H9 (cell line): ENCODE measurements around the gene ECHDC1. TPM values are rescaled to one million over a fixed set of nuclear protein-coding genes. Genes with fewer than 3 reads are reported as not detected.

ENCODE experiments used
- DNase-seq: peaks from one replicate; pipeline ENCODE4 v3.0.0-alpha.2; 2017
- H2AFZ ChIP-seq: one replicate; pipeline ENCODE4 v1.6.1; 2013; ENCODE audit warnings: mild to moderate bottlenecking, low read length, control low read depth, moderate library complexity
- H2AK5ac ChIP-seq: 2 replicates; pipeline ENCODE4 v1.6.1; 2013; ENCODE audit warnings: low read length, control low read depth, mixed read lengths; ENCODE audit not compliant: insufficient read length
- H2BK120ac ChIP-seq: one replicate; pipeline ENCODE4 v1.6.1; 2013; ENCODE audit warnings: low read depth, mild to moderate bottlenecking, low read length, control low read depth, inconsistent platforms; ENCODE audit not compliant: poor library complexity, severe bottlenecking
- H2BK12ac ChIP-seq: 2 replicates; pipeline ENCODE4 v1.6.1; 2013; ENCODE audit warnings: low read length, control low read depth, mixed read lengths, low read depth; ENCODE audit not compliant: insufficient read length
- H2BK15ac ChIP-seq: 2 replicates; pipeline ENCODE4 v1.6.1; 2013; ENCODE audit warnings: low read depth, low read length, control low read depth
- H2BK20ac ChIP-seq: one replicate; pipeline ENCODE4 v1.6.1; 2013; ENCODE audit warnings: low read depth, mild to moderate bottlenecking, low read length, control low read depth, inconsistent platforms; ENCODE audit not compliant: poor library complexity, severe bottlenecking
- H2BK5ac ChIP-seq: 2 replicates; pipeline ENCODE4 v1.6.1; 2013; ENCODE audit warnings: low read length, control low read depth, mixed read lengths; ENCODE audit not compliant: insufficient read length
- H3K14ac ChIP-seq: 2 replicates; pipeline ENCODE4 v1.6.1; 2013; ENCODE audit warnings: low read length, control low read depth; ENCODE audit not compliant: insufficient read depth
- H3K18ac ChIP-seq: 2 replicates; pipeline ENCODE4 v1.6.1; 2013; ENCODE audit warnings: low read depth, mild to moderate bottlenecking, mixed read lengths, low read length, control low read depth; ENCODE audit not compliant: insufficient read length
- H3K23ac ChIP-seq: 2 replicates; pipeline ENCODE4 v1.6.1; 2013; ENCODE audit warnings: low read length, control low read depth, mixed read lengths, low read depth; ENCODE audit not compliant: insufficient read length
- H3K23me2 ChIP-seq: 2 replicates; pipeline ENCODE4 v1.6.1; 2013; ENCODE audit warnings: low read depth, mild to moderate bottlenecking, mixed read lengths, low read length, control low read depth; ENCODE audit not compliant: insufficient read length, poor library complexity, severe bottlenecking
- H3K27ac ChIP-seq: 2 replicates; pipeline ENCODE4 v1.5.1; 2013; ENCODE audit warnings: low read length, control low read depth, mixed read lengths, low read depth; ENCODE audit not compliant: insufficient read length
- H3K27me3 ChIP-seq: 2 replicates; pipeline ENCODE4 v1.6.1; 2013; ENCODE audit warnings: low read length, control low read depth, inconsistent platforms; ENCODE audit not compliant: insufficient read depth
- H3K4ac ChIP-seq: 2 replicates; pipeline ENCODE4 v1.6.1; 2013; ENCODE audit warnings: low read depth, mild to moderate bottlenecking, control low read depth, inconsistent platforms, low read length, moderate library complexity
- H3K4me1 ChIP-seq: 2 replicates; pipeline ENCODE4 v1.6.1; 2013; ENCODE audit warnings: low read length, control low read depth, inconsistent platforms; ENCODE audit not compliant: insufficient read depth
- H3K4me2 ChIP-seq: 2 replicates; pipeline ENCODE4 v1.6.1; 2013; ENCODE audit warnings: low read length, control low read depth, mixed read lengths; ENCODE audit not compliant: insufficient read length, insufficient read depth
- H3K56ac ChIP-seq: 2 replicates; pipeline ENCODE4 v1.6.1; 2013; ENCODE audit warnings: low read depth, mild to moderate bottlenecking, mixed read lengths, low read length, control low read depth; ENCODE audit not compliant: insufficient read length
- H3K79me1 ChIP-seq: 2 replicates; pipeline ENCODE4 v1.6.1; 2013; ENCODE audit warnings: low read depth, mild to moderate bottlenecking, moderate library complexity, low read length, control low read depth, inconsistent platforms; ENCODE audit not compliant: insufficient read depth, poor library complexity, severe bottlenecking
- H3K79me2 ChIP-seq: 2 replicates; pipeline ENCODE4 v1.6.1; 2013; ENCODE audit warnings: low read length, control low read depth, inconsistent platforms; ENCODE audit not compliant: insufficient read depth
- H3K9ac ChIP-seq: 2 replicates; pipeline ENCODE4 v1.6.1; 2013; ENCODE audit warnings: low read length, control low read depth, mixed read lengths; ENCODE audit not compliant: insufficient read length; ENCODE audit errors: extremely low read depth
- H3K9me3 ChIP-seq: one replicate; pipeline ENCODE4 v1.6.1; 2013; ENCODE audit warnings: low read depth, low read length, inconsistent platforms; ENCODE audit not compliant: control insufficient read depth
- H3T11ph ChIP-seq: one replicate; pipeline ENCODE4 v1.6.1; 2013; ENCODE audit warnings: mild to moderate bottlenecking, low read length, control low read depth, inconsistent platforms
- H4K20me1 ChIP-seq: one replicate; pipeline ENCODE4 v1.6.1; 2013; ENCODE audit not compliant: control insufficient read depth, insufficient read length, insufficient read depth
- H4K5ac ChIP-seq: 2 replicates; pipeline ENCODE4 v1.6.1; 2013; ENCODE audit warnings: low read depth, mild to moderate bottlenecking, mixed read lengths, low read length, control low read depth; ENCODE audit not compliant: insufficient read length
- H4K8ac ChIP-seq: replicated peaks from 2 replicates; pipeline ENCODE4 v1.6.1; 2013; ENCODE audit warnings: low read length, control low read depth, mixed read lengths, low read depth; ENCODE audit not compliant: insufficient read length
- H4K91ac ChIP-seq: 2 replicates; pipeline ENCODE4 v1.6.1; 2013; ENCODE audit warnings: low read depth, mild to moderate bottlenecking, moderate library complexity, mixed read lengths, low read length, control low read depth; ENCODE audit not compliant: insufficient read length
- H3K27ac Mint-ChIP-seq, 3 experiments: 2 replicates in 2 of 3; 3 replicates in 1 of 3; pipeline ENCODE4 v1.8.0; 2020 to 2021; ENCODE audit warnings: mixed read lengths in 3 of 3, mild to moderate bottlenecking in 1 of 3, moderate library complexity in 1 of 3
- H3K27me3 Mint-ChIP-seq: 2 replicates; pipeline ENCODE4 v1.8.0; 2021; ENCODE audit warnings: low read depth, mild to moderate bottlenecking, moderate library complexity, mixed read lengths
- H3K36me3 Mint-ChIP-seq, 3 experiments: 2 replicates in 2 of 3; 3 replicates in 1 of 3; pipeline ENCODE4 v1.8.0; 2020 to 2021; ENCODE audit warnings: low read depth in 3 of 3, mixed read lengths in 3 of 3; ENCODE audit not compliant: insufficient read depth in 1 of 3
- H3K4me1 Mint-ChIP-seq, 2 experiments: 2 replicates each; pipeline ENCODE4 v1.8.0; 2020; ENCODE audit warnings: mixed read lengths in 2 of 2
- H3K4me3 Mint-ChIP-seq, 2 experiments: 2 replicates in 1 of 2; 3 replicates in 1 of 2; pipeline ENCODE4 v1.8.0; 2020 to 2021; ENCODE audit warnings: mild to moderate bottlenecking in 2 of 2, mixed read lengths in 2 of 2, moderate library complexity in 1 of 2
- H3K9me3 Mint-ChIP-seq, 2 experiments: 2 replicates in 1 of 2; 3 replicates in 1 of 2; pipeline ENCODE4 v1.8.0; 2020; ENCODE audit warnings: mild to moderate bottlenecking in 2 of 2, mixed read lengths in 2 of 2, moderate library complexity in 1 of 2
- WGBS: extraction: QIAGEN DNeasy Blood & Tissue Kit; methylation state at CpG from one replicate; pipeline ENCODE4 v1.1.7; 2013; ENCODE audit warnings: missing lambda C conversion rate, low lambda C conversion rate, mixed read lengths; ENCODE audit not compliant: insufficient read length; ENCODE audit errors: extremely low coverage; 5-methylcytosine and 5-hydroxymethylcytosine counted together
- total RNA-seq: library from RNA; stranded (reverse); gene quantifications from 2 replicates; pipeline ENCODE4 v1.2.1, GENCODE V29; 2021
- TF ChIP-seq, protein P1 (sequence below): fragments of 200-600 bp; sonication (generic); conservative IDR thresholded peaks from 3 replicates; pipeline ENCODE4 v1.8.0; 2021; ENCODE audit warnings: antibody characterized with exemption, mild to moderate bottlenecking

The ECHDC1 gene
- total RNA-seq, 1 experiment from 2014 or later, result 47.8 TPM

- Histone ChIP-seq H3K4me2 (peak overlapping the region; percentile 97), H2AK5ac (no peak overlapping the region), H3K27ac (peak overlapping the region; percentile 91), H3K79me2 (peaks cover 29% of the 10 kb centered on the region; the same call in 1 of the 2 replicates), H3K79me1 (no peaks in the 10 kb centered on the region), H3K14ac (peak overlapping the region; percentile 99; the same call in 1 of the 2 replicates), H2BK5ac (no peak overlapping the region), H4K91ac (peak overlapping the region; percentile 28), H3T11ph (no peak overlapping the region), H2AFZ (no peak overlapping the region), H3K23me2 (peaks cover 10% of the 10 kb centered on the region), H3K9ac (peak overlapping the region; percentile 99), H4K8ac (no peak overlapping the region), H3K27me3 (no peaks in the 10 kb centered on the region), H2BK20ac (no peak overlapping the region), H3K18ac (peak overlapping the region; percentile 99), H3K9me3 (no peaks in the 10 kb centered on the region), H4K5ac (peak overlapping the region; percentile 91), H3K56ac (no peak overlapping the region), H3K23ac (no peak overlapping the region), H2BK15ac (no peak overlapping the region), H3K4me1 (no peaks in the 10 kb centered on the region; the same call in 1 of the 2 replicates), H2BK12ac (no peak overlapping the region), H4K20me1 (no peaks in the 10 kb centered on the region), H2BK120ac (no peak overlapping the region), H3K4ac (no peak overlapping the region)
- peak overlapping the region; percentile 96 to 99 (median 98) for H3K27ac Mint-ChIP-seq
- H3K4me1 Mint-ChIP-seq, result peaks cover 28 to 40% of the 10 kb centered on the region in 2 experiments
- no peak for DNase-seq
- H3K36me3 Mint-ChIP-seq, result peaks cover 4 to 10% (median 6%) of the 10 kb centered on the region in 3 experiments; a peak in 5 of 7 replicates
- peak overlapping the region; percentile 94 to 100 for H3K4me3 Mint-ChIP-seq
- H3K27me3 Mint-ChIP-seq, result no peaks in the 10 kb centered on the region
- TF ChIP-seq, protein P1, sequence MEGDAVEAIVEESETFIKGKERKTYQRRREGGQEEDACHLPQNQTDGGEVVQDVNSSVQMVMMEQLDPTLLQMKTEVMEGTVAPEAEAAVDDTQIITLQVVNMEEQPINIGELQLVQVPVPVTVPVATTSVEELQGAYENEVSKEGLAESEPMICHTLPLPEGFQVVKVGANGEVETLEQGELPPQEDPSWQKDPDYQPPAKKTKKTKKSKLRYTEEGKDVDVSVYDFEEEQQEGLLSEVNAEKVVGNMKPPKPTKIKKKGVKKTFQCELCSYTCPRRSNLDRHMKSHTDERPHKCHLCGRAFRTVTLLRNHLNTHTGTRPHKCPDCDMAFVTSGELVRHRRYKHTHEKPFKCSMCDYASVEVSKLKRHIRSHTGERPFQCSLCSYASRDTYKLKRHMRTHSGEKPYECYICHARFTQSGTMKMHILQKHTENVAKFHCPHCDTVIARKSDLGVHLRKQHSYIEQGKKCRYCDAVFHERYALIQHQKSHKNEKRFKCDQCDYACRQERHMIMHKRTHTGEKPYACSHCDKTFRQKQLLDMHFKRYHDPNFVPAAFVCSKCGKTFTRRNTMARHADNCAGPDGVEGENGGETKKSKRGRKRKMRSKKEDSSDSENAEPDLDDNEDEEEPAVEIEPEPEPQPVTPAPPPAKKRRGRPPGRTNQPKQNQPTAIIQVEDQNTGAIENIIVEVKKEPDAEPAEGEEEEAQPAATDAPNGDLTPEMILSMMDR, result no peak
- WGBS, result no CpG with 5 or more reads among the region's 16 CpGs
- H3K9me3 Mint-ChIP-seq, result no peaks in the 10 kb centered on the region; a peak in 1 of 5 replicates
These were observed 75.5 kb downstream of the ECHDC1 start for GRCh38 chr6:127267646-127268625.
